HEK293 (cell line): Measurements from ENCODE around the gene SORD.
"Not testable (repeated sequence)": the region's sequence is repeated elsewhere in the genome, so short reads cannot be mapped to it uniquely, and the experiment has no call there.

Source experiments
- CTCF ChIP-seq: fragments of 450-650 bp; formaldehyde crosslinking; IDR thresholded peaks from 2 replicates; pipeline ENCODE4 v1.5.1; 2016; ENCODE audit warnings: missing biosample characterization, missing genetic modification characterization
- HOXA7 ChIP-seq: sonication (generic); formaldehyde crosslinking; IDR thresholded peaks from 2 replicates; pipeline ENCODE4 v1.8.1; 2022; ENCODE audit warnings: missing genetic modification reagents, borderline replicate concordance
- KLF7 ChIP-seq: fragments of 450-650 bp; formaldehyde crosslinking; IDR thresholded peaks from 2 replicates; pipeline ENCODE4 v1.5.1; 2016; ENCODE audit warnings: missing biosample characterization, missing genetic modification characterization, borderline replicate concordance
- PATZ1 ChIP-seq: fragments of 450-650 bp; formaldehyde crosslinking; IDR thresholded peaks from 2 replicates; pipeline ENCODE4 v1.5.1; 2016; ENCODE audit warnings: missing biosample characterization, missing genetic modification characterization
- ZBTB6 ChIP-seq: fragments of 450-650 bp; formaldehyde crosslinking; IDR thresholded peaks from 2 replicates; pipeline ENCODE4 v1.5.1; 2017; ENCODE audit warnings: missing biosample characterization, missing genetic modification characterization
- ZBTB7A ChIP-seq: fragments of 450-650 bp; formaldehyde crosslinking; IDR thresholded peaks from 2 replicates; pipeline ENCODE4 v1.5.1; 2016; ENCODE audit warnings: low read depth, missing biosample characterization, missing genetic modification characterization
- ZNF112 ChIP-seq: fragments of 450-650 bp; formaldehyde crosslinking; IDR thresholded peaks from 2 replicates; pipeline ENCODE4 v1.5.0; 2017; ENCODE audit warnings: missing biosample characterization, missing genetic modification characterization
- ZNF138 ChIP-seq: fragments of 450-650 bp; formaldehyde crosslinking; IDR thresholded peaks from 2 replicates; pipeline ENCODE4 v1.5.1; 2016; ENCODE audit warnings: missing biosample characterization, missing genetic modification characterization, borderline replicate concordance
- ZNF26 ChIP-seq: fragments of 450-650 bp; formaldehyde crosslinking; IDR thresholded peaks from 2 replicates; pipeline ENCODE4 v1.5.1; 2016; ENCODE audit warnings: missing biosample characterization, missing genetic modification characterization
- ZNF324 ChIP-seq: fragments of 450-650 bp; formaldehyde crosslinking; IDR thresholded peaks from 2 replicates; pipeline ENCODE4 v1.5.1; 2016; ENCODE audit warnings: missing biosample characterization, missing genetic modification characterization
- ZNF768 ChIP-seq: fragments of 450-650 bp; formaldehyde crosslinking; IDR thresholded peaks from 2 replicates; pipeline ENCODE4 v1.5.1; 2018; ENCODE audit warnings: missing biosample characterization, mild to moderate bottlenecking, missing genetic modification characterization
- TF ChIP-seq, protein P1 (sequence below): fragments of 450-650 bp; formaldehyde crosslinking; IDR thresholded peaks from 2 replicates; pipeline ENCODE4 v1.5.1; 2016; ENCODE audit warnings: missing biosample characterization, missing genetic modification characterization

DNA sequence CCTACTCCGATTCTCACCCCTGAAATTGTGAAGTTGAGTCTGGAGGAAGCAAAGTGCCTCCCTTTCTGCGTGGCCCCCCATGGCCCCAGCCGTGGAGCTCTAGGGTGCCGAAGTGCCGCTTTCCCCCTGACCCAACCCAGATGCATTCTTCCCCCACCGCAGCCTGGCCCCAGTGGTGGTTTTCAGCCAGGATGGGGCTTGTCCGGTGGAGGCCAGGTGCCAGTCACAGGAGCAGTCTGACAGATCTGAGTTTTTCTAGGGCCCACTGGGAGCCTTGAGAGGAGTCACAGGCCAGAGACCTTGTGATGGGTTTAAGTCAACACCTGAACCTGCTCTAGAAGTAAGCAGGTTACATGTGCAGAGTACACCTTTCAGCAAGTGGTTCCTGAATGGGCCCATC, 39.3 kb downstream of the SORD start:
- not testable (repeated sequence) for TF ChIP-seq PATZ1; CTCF (tag by site-specific recombination); ZNF26 (tag by site-specific recombination); ZBTB6 (tag by site-specific recombination); HOXA7 (CRISPR knock-in tag); ZBTB7A (tag by site-specific recombination); ZNF138 (tag by site-specific recombination); ZNF324; ZNF768; ZNF112 (tag by site-specific recombination); KLF7 (tag by site-specific recombination)
- TF ChIP-seq, protein P1, sequence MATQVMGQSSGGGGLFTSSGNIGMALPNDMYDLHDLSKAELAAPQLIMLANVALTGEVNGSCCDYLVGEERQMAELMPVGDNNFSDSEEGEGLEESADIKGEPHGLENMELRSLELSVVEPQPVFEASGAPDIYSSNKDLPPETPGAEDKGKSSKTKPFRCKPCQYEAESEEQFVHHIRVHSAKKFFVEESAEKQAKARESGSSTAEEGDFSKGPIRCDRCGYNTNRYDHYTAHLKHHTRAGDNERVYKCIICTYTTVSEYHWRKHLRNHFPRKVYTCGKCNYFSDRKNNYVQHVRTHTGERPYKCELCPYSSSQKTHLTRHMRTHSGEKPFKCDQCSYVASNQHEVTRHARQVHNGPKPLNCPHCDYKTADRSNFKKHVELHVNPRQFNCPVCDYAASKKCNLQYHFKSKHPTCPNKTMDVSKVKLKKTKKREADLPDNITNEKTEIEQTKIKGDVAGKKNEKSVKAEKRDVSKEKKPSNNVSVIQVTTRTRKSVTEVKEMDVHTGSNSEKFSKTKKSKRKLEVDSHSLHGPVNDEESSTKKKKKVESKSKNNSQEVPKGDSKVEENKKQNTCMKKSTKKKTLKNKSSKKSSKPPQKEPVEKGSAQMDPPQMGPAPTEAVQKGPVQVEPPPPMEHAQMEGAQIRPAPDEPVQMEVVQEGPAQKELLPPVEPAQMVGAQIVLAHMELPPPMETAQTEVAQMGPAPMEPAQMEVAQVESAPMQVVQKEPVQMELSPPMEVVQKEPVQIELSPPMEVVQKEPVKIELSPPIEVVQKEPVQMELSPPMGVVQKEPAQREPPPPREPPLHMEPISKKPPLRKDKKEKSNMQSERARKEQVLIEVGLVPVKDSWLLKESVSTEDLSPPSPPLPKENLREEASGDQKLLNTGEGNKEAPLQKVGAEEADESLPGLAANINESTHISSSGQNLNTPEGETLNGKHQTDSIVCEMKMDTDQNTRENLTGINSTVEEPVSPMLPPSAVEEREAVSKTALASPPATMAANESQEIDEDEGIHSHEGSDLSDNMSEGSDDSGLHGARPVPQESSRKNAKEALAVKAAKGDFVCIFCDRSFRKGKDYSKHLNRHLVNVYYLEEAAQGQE (tag by site-specific recombination) = not testable (repeated sequence)
